Measurements from ENCODE around the gene RPS2. TPM values are rescaled to one million over a fixed set of nuclear protein-coding genes. Genes with fewer than 3 reads are reported as not detected.
A peak's percentile ranks its signal among the peaks of the same experiment; 100 is the strongest.
"Not testable (repeated sequence)": the region's sequence is repeated elsewhere in the genome, so short reads cannot be mapped to it uniquely, and the experiment has no call there.

The RPS2 gene
- total RNA-seq, 2 experiments from 2014 or later, result 2,564 to 2,882 TPM

DNA sequence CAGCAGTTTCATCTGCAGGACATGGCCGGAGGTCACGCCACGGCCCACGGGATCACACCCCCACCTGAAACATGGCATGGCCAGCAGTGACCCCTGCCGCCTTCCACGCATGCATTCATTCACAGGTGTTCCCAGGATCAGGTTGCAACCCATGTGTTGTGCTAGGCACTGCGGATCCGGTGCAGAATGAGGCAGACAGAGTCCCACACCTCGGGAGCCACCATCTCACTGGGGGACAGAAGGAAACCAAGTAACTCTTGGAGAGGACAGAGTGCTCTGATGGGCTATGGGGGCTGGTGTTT, 17.3 kb downstream of the RPS2 start:
- Mint-ChIP-seq H3K4me1 (peaks cover 13% of the 10 kb centered on the region), H3K27ac (peak overlapping the region; percentile 25), H3K36me3 (ENCODE audit: low read depth) (no peaks in the 10 kb centered on the region), H3K4me3 (no peak overlapping the region), H3K27me3 (peaks cover 2% of the 10 kb centered on the region), H3K9me3 (no peaks in the 10 kb centered on the region)
- CTCF ChIA-PET, result interaction anchor here (0.6 kb wide), 1 partner anchor 1170 kb away, joined by 4 read pairs; no protein-coding TSS in a partner anchor
- no peak for DNase-seq
- POLR2A ChIA-PET, result no interaction called here

DNA sequence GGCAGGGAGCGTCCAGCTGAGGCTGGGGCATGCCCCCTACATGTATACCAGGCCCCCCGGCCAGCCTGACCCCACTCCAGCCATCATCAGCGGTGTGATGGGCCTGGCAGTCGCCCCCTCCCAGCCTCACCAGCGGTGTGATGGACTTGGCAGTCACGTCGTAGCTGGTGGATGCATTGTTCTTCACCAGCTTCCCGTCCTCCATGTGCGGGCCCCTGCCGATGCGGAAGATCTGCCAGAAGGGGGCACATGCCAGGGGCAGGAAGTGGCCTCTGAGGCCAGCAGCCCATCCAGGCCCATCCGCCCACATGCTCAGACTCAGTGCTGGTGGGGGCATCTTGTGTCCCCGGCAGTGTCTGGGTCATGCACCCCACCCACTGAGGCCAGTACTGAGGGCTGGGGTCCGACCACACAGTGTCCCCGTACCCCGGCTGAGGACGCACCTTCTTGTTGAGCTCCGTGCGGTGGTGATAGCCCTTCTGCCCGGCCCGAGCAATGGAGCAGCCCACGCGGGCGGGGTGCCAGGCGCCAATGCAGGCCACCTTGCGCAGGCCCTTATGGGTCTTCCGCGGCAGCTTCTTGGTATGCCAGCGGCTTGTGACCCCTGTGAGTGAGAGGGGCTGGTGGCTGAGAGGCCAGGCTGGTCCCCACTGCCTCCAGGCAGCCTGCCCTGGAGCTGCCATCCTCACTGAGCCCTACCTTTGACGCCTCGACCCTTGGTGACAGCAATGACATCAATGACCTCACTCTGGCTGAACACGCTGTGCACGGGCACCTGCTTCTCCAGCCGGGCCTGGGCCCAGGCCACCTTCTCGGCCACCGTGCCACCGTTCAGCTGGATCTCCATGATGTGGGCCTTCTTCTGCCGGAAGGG, 17.9 kb downstream of the RPS2 start:
- no peaks in the 10 kb centered on the region for H3K9me3 Mint-ChIP-seq
- H3K27ac Mint-ChIP-seq, result no peak overlapping the region
- POLR2A ChIA-PET, result no interaction called here
- CTCF ChIA-PET, result interaction anchor here (0.6 to 0.7 kb wide), 2 partner anchors 13 to 1171 kb away, joined by 4 read pairs; partner anchors contain the start of gene NDUFB10
- peaks cover 18% of the 10 kb centered on the region for H3K4me1 Mint-ChIP-seq
- H3K36me3 Mint-ChIP-seq (ENCODE audit: low read depth), result no peaks in the 10 kb centered on the region
- no peak overlapping the region for H3K4me3 Mint-ChIP-seq
- H3K27me3 Mint-ChIP-seq, result no peaks in the 10 kb centered on the region
- no peak for DNase-seq

DNA sequence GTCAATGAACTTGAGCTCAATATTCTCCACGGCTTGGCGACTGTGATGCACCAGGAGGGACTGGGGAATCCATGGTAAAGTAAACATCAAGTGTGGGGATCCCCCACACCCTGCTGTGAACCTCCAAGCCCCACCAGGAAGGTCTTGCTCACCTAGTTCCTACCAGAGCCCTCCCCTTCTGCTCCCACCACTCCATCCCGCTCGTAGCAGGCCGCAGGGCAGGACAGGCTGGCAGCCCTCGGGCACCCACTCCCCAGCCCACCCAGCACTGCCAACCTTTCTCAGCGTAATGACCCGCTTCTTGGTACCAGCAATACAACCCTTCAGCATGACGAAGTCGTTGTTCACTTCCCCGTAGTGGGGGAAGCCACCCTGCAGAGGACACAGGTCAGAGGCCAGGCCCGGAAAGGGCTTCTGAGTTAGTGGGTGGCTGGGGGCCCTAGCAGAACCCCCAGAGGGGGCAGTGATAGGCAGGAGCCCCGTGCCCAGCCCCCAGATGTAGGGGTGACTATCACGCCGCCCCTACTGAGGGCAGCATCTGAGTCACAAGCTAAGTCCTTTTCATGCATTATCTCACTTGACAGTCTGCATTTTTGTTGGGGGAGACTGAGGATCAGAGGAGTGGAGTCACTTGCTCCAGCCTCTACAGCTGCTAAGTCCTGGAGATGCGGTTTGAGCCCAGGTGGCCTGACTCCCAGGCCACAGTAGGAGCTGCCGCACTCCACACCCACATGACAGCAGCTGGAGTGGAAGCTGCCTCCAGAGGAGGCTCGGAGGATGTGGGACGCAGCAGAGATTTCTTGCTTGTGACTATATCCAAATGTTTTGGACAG, 18.9 kb downstream of the RPS2 start:
- Mint-ChIP-seq H3K36me3 (ENCODE audit: low read depth) (no peaks in the 10 kb centered on the region), H3K27me3 (no peaks in the 10 kb centered on the region), H3K27ac (no peak overlapping the region), H3K4me3 (no peak overlapping the region), H3K9me3 (no peaks in the 10 kb centered on the region), H3K4me1 (peaks cover 24% of the 10 kb centered on the region)
- DNase-seq, result no peak
- ChIA-PET CTCF (interaction anchor here (0.5 kb wide), 1 partner anchor 228 kb away, joined by 4 read pairs; no protein-coding TSS in a partner anchor), POLR2A (no interaction called here)

DNA sequence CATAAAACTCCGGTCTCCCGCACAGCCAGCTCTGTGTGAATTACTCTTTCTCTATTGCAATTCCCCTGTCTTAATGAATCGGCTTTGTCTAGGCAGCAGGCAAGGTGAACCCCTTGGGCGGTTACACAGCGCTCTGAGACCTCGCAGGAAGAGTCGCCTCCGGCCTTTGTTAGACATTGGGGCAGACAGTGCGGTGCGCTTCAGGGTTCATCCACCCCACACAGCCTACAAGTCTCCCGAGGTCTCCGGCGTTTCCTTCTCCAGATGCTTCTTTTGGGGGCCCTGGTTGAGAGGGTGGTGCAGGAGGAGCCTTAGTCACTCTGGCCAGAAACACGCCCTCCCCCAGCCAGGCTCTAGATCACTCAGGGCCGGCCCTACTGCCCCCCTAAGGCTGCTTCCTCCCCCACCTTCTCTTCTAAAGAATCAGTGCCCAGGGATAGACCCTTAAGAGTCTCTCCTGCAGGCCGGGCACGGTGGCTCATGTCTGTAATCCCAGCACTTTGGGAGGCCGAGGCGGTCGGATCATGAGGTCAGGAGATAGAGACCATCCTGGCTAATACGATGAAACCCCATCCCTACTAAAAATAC, 19.9 kb downstream of the RPS2 start:
- H3K27me3 Mint-ChIP-seq, result no peaks in the 10 kb centered on the region
- POLR2A ChIA-PET, result no interaction called here
- CTCF ChIA-PET, result interaction anchor here (0.7 to 1.0 kb wide), 2 partner anchors 162 to 577 kb away, joined by 3 to 4 read pairs; partner anchors contain the start of genes NUBP2 and SPSB3
- no peaks in the 10 kb centered on the region for H3K9me3 Mint-ChIP-seq
- H3K4me3 Mint-ChIP-seq, result peak overlapping the region; percentile 82
- DNase-seq, result no peak
- H3K4me1 Mint-ChIP-seq, result peaks cover 24% of the 10 kb centered on the region
- no peak overlapping the region for H3K27ac Mint-ChIP-seq
- no peaks in the 10 kb centered on the region for H3K36me3 Mint-ChIP-seq (ENCODE audit: low read depth)

DNA sequence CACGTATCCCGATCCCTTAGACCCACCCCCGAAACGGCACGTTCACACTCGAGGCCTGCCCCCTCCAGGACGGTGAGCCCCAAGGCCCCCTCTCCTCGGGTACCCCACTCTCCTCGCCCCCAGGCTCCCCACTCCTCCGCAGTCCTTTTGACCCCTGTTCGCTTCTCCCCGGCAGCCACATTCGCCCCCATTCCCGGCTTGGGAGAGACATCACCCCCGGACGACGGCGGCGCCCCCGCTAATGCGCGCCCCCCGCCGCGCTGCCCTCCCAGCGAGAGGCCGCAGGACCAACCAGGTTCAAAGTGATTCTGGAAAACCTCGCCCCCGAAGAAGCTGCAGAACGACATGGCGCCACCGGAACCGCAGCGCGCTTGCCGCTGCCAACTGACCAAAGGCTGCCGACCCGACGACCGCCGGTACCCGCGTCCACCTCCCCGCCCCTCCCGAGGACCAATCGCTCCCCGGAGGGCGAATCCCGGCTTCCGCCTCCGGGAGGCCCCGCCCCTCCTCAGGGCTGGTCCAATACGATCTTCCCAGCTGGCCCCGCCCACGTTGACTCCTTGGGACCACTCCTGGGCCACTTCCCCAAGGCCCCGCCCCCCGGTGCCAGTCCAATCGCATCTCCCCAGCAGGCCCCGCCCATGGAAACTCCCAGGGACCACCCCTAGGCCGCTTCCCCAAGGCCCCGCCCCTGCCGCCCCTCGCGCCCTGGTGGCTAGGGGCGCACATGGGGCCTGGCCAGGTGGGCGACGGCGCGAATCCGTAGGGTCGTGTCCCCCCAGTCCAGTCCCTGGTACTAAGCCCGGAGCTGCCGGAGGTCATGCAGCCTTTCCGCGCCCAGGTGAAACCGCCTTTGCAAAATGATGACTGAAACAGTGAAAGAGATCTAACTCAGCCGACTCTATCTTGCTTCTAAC, 21.6 kb downstream of the RPS2 start, which contains the start of gene MSRB1:
TSS of gene MSRB1 (minus strand) at position 390 of the 917 bp plus-strand sequence. CDS start at position 347, 43 bp downstream.
- POLR2A ChIA-PET, result no interaction called here
- H3K27ac Mint-ChIP-seq, result peak within 1 kb of the TSS; percentile 82
- no peaks in the 10 kb centered on the region for H3K27me3 Mint-ChIP-seq
- peak within 1 kb of the TSS; percentile 82 for H3K4me3 Mint-ChIP-seq
- peak; percentile 100 for DNase-seq
- H3K9me3 Mint-ChIP-seq, result no peaks in the 10 kb centered on the region
- peaks cover 24% of the 10 kb centered on the region for H3K4me1 Mint-ChIP-seq
- no peaks in the 10 kb centered on the region for H3K36me3 Mint-ChIP-seq (ENCODE audit: low read depth)
- CTCF ChIA-PET, result interaction anchor here (0.8 to 1.5 kb wide), 4 partner anchors 22 to 238 kb away, joined by 3 to 7 read pairs (median 3); partner anchors contain the start of genes NOXO1 and RPS2

DNA sequence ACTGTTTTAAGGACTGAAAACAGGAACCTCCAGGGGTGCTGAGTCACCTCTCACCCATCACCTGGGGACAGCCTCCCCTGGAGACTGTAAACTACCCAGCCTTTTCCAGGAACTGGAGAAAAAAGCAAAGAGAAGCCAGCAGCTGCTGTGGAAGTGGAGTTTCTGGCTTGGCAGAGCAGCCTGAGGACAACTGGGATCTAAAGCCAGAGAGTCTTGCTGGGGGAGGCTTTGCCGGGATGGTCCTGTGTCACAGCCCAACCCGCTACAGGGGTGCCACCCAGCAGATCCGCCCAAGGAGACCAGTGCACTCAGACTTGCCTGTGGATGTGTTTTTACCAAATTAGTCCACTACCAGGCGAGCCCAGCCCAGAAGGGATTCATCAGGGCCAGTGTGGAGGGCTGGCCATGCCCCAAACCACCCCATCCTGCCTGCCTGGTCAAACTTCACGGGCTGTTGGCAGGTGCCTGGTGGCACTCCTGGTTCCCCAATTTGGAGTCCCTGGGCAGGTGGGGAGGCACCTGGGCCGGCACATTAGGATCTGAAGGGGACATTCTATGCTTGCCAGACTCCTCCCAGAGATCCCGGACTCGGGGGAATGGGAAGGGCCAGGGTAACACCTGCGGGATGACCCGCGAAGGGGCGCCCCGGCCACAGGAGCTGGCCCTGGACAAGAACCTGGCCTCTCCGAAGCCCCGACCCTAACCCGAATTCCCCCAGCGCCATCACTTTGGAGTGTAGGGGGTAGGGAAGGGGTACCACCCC, 22.4 kb downstream of the RPS2 start:
- no peak for DNase-seq
- CTCF ChIA-PET, result interaction anchor here (0.8 kb wide), 2 partner anchors 10 to 26 kb away, joined by 3 read pairs; no protein-coding TSS in a partner anchor
- H3K27ac Mint-ChIP-seq, result peak overlapping the region; percentile 66

DNA sequence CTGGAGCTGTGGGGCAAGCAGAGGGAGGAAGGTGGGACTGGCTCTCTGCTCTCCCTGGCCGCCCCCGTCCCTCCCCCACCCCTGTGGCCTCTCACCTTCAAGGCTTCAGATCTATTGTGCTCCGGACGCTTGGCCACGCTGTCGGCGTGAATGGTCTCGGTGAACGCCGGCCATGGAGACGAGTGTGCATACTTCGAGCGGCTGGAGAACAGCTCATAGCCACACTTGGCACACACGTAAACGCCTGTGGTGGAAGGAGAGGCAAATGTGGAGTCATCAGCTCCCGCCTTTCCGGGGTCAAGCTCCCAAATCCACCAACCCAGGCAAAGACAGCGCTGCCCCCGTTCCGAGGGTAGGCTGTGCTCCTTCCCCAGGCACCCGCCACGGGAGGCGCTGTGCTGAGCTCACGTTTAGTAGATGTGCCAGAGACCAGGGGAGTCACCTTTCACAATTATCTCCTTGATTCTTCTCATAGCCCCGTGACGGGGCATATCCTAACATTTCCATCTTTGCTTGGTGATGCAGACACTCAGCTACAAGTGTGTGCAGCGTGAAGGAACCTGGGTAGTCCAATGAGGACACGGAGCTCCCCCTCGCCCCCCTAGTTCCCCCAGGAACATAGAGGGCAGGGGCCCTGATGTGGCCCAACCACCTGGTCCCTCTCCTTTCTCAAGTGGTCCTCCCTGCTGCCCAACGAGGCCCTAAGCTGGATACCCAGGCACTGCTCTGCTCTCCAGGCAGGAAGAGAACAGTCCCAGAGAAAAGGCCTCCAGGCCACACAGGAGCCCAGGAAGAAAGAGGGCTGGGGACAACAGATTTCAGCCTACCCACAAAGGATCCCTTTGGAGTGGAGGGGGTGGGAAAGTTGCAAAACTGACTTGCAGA, 23.2 kb downstream of the RPS2 start:
- no peak for DNase-seq
- peaks cover 6% of the 10 kb centered on the region for H3K36me3 Mint-ChIP-seq (ENCODE audit: low read depth)
- H3K9me3 Mint-ChIP-seq, result no peaks in the 10 kb centered on the region
- no peaks in the 10 kb centered on the region for H3K27me3 Mint-ChIP-seq
- POLR2A ChIA-PET, result no interaction called here
- CTCF ChIA-PET, result interaction anchor here (0.8 kb wide), 1 partner anchor 9 kb away, joined by 3 read pairs; no protein-coding TSS in a partner anchor
- H3K27ac Mint-ChIP-seq, result peak overlapping the region; percentile 17
- peaks cover 24% of the 10 kb centered on the region for H3K4me1 Mint-ChIP-seq
- peak overlapping the region; percentile 82 for H3K4me3 Mint-ChIP-seq

More for the DNA sequence above, 22.4 kb downstream of the RPS2 start:
- H3K9me3 Mint-ChIP-seq, result no peaks in the 10 kb centered on the region
- H3K36me3 Mint-ChIP-seq (ENCODE audit: low read depth), result peaks cover 2% of the 10 kb centered on the region
- peak overlapping the region; percentile 82 for H3K4me3 Mint-ChIP-seq
- peaks cover 24% of the 10 kb centered on the region for H3K4me1 Mint-ChIP-seq
- POLR2A ChIA-PET, result no interaction called here
- H3K27me3 Mint-ChIP-seq, result no peaks in the 10 kb centered on the region

DNA sequence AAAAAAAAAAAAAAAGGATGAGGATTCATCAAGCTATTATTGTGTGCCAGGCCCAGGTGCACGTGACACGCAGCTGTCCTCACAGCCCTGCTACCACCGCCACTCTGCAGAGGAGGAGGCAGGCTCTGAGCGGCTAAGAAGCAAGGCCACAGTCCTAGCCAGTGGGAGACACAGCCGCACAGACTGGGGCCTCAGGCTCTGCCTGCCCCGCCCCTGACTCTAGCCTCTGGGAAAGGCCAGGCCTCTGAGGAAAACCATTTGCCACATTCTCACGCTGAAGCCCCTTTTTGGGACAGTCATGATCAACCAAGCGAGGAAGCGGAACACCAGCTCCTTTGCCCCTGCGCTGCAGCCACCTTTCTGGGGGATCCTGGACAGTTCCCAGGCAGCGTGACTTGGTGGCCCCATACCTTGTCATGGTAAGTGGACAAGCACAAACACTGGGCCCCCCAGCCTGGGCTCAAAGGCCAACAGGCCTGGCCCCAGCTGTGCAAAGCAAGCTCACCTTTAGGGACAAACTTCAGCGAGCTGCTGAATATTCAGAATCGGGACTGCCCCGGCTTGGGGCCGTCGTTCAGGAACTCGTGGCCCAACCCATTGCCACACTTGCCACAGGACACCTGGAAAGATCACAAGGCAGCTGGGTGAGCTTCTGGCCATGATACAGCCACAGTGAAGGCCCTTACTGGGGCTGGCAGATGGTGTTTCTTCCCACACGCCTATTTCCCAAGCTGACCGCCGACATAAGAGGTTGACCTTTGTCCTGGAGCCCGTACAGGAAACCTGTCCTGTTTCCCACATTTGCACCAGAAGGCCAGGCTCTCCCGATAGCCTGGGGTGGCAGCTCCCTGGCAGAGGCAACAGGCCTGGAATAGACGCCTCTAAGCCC, 24.1 kb downstream of the RPS2 start:
- Mint-ChIP-seq H3K9me3 (no peaks in the 10 kb centered on the region), H3K4me3 (no peak overlapping the region), H3K4me1 (peaks cover 24% of the 10 kb centered on the region), H3K36me3 (ENCODE audit: low read depth) (peaks cover 6% of the 10 kb centered on the region), H3K27ac (no peak overlapping the region), H3K27me3 (no peaks in the 10 kb centered on the region)
- no peak for DNase-seq
- POLR2A ChIA-PET, result no interaction called here
- CTCF ChIA-PET, result interaction anchor here (0.5 to 0.6 kb wide), 3 partner anchors 14 to 324 kb away, joined by 3 read pairs; partner anchors contain the start of gene RPL3L

DNA sequence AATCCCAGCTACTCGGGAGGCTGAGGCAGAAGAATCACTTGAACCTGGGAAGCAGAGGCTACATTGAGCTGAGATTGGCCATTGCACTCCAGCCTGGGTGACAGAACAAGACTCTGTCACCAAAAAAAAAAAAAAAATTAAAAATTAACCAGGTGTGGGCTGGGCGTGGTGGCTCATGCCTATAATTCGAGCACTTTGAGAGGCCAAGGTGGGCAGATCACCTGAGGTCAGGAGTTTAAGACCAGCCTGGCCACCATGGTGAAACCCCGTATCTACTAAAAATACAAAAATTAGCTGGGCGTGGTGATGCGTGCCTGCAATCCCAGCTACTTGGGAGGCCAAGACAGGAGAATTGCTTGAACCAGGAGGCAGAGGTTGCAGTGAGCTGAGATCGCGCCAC, 24.8 kb downstream of the RPS2 start:
- H3K36me3 Mint-ChIP-seq (ENCODE audit: low read depth); H3K27me3 Mint-ChIP-seq; H3K27ac Mint-ChIP-seq; H3K9me3 Mint-ChIP-seq; POLR2A ChIA-PET; DNase-seq; H3K4me3 Mint-ChIP-seq: not testable (repeated sequence)
- CTCF ChIA-PET, result interaction anchor here (0.6 kb wide), 2 partner anchors 15 to 323 kb away, joined by 3 read pairs; partner anchors contain the start of gene RPL3L
- peaks cover 24% of the 10 kb centered on the region for H3K4me1 Mint-ChIP-seq

DNA sequence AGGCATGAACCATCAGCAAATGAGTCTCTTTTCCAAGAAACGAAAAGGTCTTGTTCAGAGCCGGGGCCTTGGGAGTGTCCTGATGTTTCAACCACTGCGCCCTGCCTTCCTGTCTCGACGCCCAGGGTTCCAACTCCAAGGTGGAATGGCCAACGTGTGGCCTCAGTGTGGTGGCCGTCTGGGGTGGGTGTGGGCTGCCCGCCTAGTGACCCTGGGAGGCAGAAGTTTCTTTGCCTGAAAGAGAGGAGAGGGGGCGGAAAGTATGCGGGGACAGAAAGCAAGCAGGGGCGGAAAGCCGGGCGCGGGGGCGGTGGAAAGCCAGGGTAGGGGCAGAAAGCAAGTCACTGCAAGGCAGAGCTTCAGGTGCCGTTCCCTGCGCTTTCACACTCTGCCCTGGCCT, 25.7 kb downstream of the RPS2 start:
- ChIA-PET CTCF (no interaction called here), POLR2A (no interaction called here)
- no peaks in the 10 kb centered on the region for H3K9me3 Mint-ChIP-seq
- H3K4me1 Mint-ChIP-seq, result peaks cover 17% of the 10 kb centered on the region
- DNase-seq, result no peak
- peaks cover 6% of the 10 kb centered on the region for H3K36me3 Mint-ChIP-seq (ENCODE audit: low read depth)
- no peaks in the 10 kb centered on the region for H3K27me3 Mint-ChIP-seq
- H3K4me3 Mint-ChIP-seq, result no peak overlapping the region
- H3K27ac Mint-ChIP-seq, result peak overlapping the region; percentile 41
